ENCODE results near the gene SLC14A1.
"Not testable (repeated sequence)": the region's sequence is repeated elsewhere in the genome, so short reads cannot be mapped to it uniquely, and the experiment has no call there.

Gene SLC14A1

DNA sequence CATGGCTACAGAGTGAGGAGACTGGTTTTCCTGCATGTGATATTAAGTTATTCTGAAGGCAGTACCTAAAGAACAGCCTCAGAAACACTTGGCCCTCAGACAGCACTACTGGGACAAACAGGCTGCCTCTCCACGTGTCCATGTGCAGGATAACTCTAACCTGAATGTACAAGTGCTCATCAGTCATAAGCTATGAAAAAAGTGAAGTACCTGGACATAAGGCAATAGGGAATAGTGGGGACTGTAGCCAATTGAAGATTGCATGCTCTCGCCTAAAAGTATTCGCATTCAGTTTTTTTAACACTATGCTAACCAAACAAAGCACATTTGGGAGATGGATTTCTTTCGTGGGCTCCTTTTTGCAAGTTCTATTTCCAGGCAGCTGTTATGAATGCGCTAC is 33.0 kb downstream of the SLC14A1 start:
- DNase-seq (ENCODE audit: low read depth, low spot score): no peak

DNA sequence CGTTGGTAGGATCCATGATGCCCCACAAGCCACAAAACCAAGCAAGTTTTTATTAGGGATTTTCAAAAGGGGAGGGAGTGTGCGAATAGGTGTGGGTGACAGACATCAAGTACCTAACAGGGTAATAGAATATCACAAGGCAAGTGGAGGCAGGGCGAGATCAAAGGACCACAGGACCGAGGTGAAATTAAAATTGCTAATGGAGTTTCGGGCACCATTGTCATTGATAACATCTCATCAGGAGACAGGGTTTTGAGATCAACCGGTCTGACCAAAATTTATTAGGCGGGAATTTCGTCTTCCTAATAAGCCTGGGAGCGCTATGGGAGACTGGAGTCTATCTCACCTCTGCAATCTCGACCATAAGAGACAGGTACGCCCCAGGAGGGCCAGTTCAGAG is 33.7 kb downstream of the SLC14A1 start:
- not testable (repeated sequence) for DNase-seq (ENCODE audit: low read depth, low spot score)

DNA sequence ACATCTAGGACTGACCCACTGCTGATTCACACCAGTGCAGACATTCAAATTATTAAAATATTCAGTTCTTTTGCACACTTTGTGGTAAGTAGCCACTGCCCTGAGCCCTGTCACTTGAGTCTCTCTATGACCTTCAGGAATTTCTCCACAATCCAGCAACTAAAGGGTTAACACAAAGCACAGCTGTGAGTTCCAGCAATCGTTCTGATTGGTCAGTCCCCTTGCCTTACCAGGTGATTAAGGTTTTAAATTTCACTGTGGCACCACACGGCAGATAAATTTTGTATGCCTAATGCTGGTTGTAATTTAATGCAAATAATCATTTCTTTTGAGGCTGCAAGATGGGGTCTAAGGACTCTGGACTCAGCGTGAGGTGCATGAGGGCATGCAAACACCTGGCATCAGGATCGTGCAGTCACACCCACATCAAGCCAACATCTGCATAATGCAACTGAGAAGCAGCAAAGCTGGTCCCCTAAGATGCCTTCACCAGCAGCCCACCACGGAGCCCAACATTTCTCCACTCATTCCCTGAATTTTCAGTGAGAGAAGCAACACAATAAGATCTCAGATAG is 36.6 kb downstream of the SLC14A1 start:
- no peak for DNase-seq (ENCODE audit: low read depth, low spot score)

DNA sequence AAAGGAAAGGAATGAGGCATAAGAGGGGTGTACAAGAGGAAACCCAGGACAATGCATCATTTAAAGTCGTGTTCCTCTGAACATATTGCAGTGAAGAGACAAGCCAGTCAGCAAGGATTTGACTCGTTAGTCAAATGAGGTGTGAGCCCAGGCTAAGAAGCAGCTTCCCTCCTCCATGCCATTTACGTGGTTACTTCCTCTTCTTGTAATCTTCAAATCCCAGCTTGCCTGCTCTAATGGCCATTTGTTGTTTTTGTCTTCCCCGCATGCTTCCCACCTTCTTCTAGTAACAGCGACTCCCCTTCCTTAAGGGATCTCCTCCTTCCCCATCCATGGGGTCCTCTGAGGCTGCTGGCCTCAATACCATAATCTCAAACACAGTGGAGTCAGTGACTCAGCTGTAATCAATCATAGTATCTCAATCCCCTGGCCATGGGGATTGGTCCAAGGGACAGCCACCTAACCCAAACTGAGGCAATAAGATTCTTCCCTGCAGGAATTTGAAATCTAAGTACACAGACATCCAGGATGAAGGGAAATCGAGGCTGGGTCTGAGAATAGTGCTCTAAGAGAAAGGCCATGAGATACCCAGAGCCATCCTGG is 37.6 kb downstream of the SLC14A1 start:
- DNase-seq (ENCODE audit: low read depth, low spot score): no peak

- DNase-seq (ENCODE audit: low read depth, low spot score): no peak
Measured at GRCh38 chr18:45764000-45764686, 40.2 kb downstream of the SLC14A1 start.

DNA sequence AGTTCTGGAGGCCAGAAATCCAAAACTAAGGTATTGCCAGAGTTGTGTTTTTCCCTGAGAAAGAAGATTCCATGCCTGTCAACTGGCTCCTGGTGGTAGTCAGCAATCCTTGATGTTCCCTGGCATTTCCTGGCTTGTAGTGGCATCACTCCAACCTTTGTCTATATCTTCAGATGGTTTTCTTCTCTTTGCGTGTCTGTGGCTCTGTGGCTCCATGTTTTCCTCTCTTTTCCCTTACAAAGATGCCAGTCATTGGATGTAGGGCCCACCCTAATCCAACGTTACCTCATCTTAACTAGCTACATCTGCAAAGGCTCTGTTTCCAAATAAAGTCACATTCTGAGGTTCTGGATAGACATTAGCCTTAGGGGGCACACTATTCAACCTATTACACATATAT is 41.8 kb downstream of the SLC14A1 start:
- no peak for DNase-seq (ENCODE audit: low read depth, low spot score)

DNA sequence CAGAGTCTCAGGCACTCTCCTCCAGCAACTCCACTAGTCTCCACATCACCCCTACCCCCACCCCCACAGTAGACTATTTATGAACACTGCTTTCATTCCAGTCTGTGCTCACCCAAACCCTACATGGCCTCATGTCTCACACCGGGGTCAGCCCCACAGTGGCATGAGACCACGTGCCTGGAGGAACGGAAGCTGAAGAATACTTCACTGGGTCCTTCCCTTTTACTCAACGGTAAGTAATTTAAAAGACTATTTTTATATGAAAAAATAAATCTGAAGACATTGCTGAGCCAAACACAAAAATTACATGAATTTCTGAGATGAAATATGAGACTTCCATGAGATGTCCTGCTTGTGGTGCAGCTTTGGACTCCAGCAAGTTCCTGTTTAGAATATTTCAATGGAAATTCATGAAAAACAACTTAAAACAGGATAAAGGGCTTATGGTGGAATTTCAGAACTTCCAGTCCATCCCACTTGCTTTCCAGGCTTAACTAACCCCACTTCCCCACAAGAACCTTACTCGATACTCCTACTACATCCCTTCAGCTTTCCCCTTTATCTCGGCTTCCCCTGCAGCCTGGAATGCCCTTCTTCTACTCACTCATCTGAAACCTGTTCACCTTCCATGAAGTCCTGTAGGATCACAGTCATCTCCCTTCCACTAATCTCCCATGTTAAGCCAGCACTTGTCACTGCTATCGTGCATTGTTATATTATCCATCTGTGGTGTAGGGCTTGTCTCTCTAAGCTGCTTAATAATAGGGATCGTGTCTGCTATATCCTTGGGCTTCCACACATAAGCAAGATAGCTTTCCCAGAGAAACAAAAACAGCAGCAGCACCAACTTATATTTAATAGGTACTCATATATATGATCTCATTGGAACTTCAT is 47.9 kb downstream of the SLC14A1 start:
- no peak for DNase-seq (ENCODE audit: low read depth, low spot score)

DNA sequence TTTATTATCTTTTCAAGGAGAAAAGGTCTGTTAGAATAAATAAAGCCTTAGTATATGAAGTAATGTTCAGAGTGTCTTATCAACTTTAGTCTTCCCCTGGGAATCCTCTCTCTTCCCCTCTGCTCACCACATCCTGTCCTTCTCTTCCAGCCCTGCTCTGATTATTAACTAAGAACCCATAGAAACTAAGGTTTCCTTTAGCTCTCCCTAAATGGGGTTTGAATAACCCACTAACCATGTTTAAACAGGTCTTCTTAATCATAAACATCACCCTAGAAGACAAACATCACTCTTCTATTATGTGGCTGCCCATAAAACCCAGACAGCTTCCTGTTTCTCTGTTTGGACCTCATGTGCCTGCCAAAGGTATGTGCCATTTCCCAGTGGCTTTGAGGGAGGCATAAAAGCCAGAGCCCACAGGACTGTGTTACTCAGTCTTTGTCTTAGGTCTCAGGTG is 50.1 kb downstream of the SLC14A1 start:
- DNase-seq (ENCODE audit: low read depth, low spot score): no peak

- peak; percentile 66 for DNase-seq (ENCODE audit: low read depth, low spot score)
Measured at GRCh38 chr18:45775241-45775676, 51.3 kb downstream of the SLC14A1 start.

GRCh38 chr18:45775743-45776142 is 51.8 kb downstream of the SLC14A1 start:
- no peak for DNase-seq (ENCODE audit: low read depth, low spot score)

- DNase-seq (ENCODE audit: low read depth, low spot score): no peak
Measured at GRCh38 chr18:45777393-45777792, 53.4 kb downstream of the SLC14A1 start.

DNA sequence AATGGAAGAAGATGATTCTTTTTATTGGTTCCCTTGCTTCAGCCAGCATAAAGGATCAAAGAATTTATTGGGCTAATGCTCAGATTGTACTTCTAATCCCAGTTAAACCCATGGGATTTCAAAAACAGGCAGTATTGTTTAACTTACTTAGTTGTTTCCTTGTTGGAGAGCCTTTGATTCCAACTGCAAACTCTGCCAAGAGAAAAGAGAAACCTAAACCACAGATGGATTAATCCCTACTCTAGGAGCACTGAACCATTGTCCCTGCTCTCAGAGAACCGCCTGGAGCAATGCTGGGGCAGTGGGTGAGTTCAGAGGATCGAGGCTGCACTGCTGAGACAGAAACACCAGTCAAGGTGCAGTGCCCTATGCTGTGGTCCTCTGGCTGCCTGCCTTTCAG is 56.6 kb downstream of the SLC14A1 start:
- no peak for DNase-seq (ENCODE audit: low read depth, low spot score)

DNA sequence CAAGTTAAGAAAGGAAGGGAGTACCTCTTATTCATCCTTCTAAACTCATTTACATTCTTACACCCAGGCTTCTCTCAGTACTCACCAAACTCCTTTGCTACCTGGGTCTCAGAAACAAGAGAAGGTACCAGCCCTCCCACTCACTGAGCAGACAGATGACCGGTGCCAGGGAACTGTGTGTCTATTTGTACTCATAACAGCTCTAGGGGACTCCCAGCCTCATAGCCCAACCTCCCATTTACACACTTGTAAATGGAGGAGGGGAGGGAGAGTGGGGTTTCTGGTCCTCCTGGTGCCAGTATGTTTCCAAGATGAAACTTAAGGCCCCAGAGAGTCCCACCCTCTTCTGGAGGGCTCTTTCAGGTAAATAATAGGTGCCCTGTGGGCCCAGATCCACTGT is 58.7 kb downstream of the SLC14A1 start:
- no peak for DNase-seq (ENCODE audit: low read depth, low spot score)

GRCh38 chr18:45783097-45784075 is 59.4 kb downstream of the SLC14A1 start:
- no peak for DNase-seq (ENCODE audit: low read depth, low spot score)

DNA sequence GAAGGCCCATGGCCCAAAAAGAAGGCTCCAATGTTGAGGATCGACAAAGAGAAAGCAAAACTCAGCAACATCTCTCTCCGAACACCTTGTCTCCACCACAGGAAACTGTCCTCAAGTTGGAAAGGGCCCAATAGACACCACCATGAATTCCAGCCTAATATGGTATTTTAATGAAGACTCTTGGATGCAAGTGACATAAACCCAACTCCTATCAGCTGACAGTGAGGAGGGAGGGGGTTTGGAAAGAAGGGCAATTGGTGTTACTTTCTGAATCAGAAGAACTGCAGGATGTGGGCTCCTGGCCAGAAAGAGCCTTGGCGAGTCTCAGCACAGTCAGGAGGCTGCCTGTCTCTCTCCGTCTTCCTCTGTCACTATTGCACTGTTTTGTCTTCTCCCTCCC is 61.2 kb downstream of the SLC14A1 start:
- DNase-seq (ENCODE audit: low read depth, low spot score): no peak

- no peak for DNase-seq (ENCODE audit: low read depth, low spot score)
Measured at GRCh38 chr18:45786941-45787340, 63.0 kb downstream of the SLC14A1 start.

GRCh38 chr18:45787346-45787745 is 63.4 kb downstream of the SLC14A1 start:
- no peak for DNase-seq (ENCODE audit: low read depth, low spot score)

DNA sequence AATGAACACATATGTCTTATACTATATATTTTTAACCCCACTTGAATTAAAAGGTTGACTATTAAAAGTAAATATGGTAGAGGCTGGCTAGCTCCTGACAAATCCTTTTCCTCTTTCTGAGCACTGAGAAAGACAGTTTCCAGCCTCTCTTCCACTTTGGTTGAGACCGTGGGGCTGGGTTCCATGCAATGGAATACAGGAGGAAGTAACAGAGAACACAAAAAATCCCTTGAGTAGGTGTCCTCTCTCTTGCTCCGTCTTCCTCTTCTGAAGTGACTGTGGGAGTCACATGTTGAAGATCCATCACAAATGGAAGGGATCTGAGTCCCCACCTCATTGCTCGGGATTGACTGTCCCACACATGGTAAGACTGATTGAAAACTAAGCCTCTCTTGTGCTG is 64.9 kb downstream of the SLC14A1 start:
- DNase-seq (ENCODE audit: low read depth, low spot score): no peak

GRCh38 chr18:45792506-45793263 is 68.7 kb downstream of the SLC14A1 start:
- no peak for DNase-seq (ENCODE audit: low read depth, low spot score)

All from smooth muscle cell of the brain vasculature (primary cell).